Measurements from ENCODE around the gene ZNF771.

GRCh38 chr16:30407102-30407803 lies at the start of gene ZNF771:
- TF ChIP-seq, protein P1, sequence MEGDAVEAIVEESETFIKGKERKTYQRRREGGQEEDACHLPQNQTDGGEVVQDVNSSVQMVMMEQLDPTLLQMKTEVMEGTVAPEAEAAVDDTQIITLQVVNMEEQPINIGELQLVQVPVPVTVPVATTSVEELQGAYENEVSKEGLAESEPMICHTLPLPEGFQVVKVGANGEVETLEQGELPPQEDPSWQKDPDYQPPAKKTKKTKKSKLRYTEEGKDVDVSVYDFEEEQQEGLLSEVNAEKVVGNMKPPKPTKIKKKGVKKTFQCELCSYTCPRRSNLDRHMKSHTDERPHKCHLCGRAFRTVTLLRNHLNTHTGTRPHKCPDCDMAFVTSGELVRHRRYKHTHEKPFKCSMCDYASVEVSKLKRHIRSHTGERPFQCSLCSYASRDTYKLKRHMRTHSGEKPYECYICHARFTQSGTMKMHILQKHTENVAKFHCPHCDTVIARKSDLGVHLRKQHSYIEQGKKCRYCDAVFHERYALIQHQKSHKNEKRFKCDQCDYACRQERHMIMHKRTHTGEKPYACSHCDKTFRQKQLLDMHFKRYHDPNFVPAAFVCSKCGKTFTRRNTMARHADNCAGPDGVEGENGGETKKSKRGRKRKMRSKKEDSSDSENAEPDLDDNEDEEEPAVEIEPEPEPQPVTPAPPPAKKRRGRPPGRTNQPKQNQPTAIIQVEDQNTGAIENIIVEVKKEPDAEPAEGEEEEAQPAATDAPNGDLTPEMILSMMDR (IDR thresholded peaks at IDR 0.05; ENCODE audit: borderline replicate concordance, extremely low read depth, low read length, poor library complexity, severe bottlenecking): peak; percentile 30
- no peak for TF ChIP-seq EZH2 (IDR thresholded peaks at IDR 0.05; ENCODE audit: borderline replicate concordance, low read depth, low read length, severe bottlenecking)
